ENCODE data around the gene UFD1.
A peak's percentile ranks its signal among the peaks of the same experiment; 100 is the strongest.
"Not testable (repeated sequence)": the region's sequence is repeated elsewhere in the genome, so short reads cannot be mapped to it uniquely, and the experiment has no call there.

Gene UFD1

GRCh38 chr22:19449422-19449767 lies 29.6 kb downstream of the UFD1 start:
- DNase-seq (ENCODE audit: insufficient read length, low spot score) = no peak
- TF ChIP-seq POLR2A (IDR thresholded peaks at IDR 0.05; ENCODE audit: low read depth, low read length) = no peak
- FAIRE-seq = no peak

DNA sequence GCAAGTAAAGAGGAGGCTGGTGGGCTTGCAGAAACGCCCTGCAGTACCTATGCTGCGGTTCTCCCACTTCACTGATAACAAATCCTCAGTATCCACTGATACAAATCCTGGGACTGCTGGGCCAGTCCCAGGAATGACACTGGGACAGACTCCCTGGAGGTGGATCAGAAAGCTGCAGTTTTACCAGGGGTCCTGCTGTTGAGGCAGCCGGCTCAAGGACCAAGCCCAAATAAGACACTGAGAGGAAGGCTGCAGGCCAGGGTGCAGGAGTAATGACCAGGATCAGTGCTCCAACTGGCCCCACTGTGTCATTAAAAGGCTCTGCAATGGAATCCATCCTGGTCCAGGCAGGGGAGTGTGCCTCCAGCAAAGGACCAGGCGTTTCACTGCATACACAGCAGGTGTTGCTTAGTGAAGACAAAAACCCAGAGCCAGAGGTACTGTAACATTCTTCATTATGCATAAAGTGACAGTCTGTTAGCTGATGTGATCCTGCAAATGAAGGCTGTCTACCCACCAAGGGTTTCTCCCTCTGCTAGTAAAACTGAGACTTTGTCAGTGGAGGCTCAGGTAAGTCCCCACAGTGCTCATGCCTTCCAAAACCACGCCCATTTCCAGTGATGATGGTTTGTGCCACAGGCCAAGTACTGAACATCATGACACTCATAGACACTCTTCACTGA lies 30.1 kb downstream of the UFD1 start:
- FAIRE-seq (no peak), DNase-seq (ENCODE audit: insufficient read length, low spot score) (no peak)
- TF ChIP-seq POLR2A (IDR thresholded peaks at IDR 0.05; ENCODE audit: low read depth, low read length) = no peak

DNA sequence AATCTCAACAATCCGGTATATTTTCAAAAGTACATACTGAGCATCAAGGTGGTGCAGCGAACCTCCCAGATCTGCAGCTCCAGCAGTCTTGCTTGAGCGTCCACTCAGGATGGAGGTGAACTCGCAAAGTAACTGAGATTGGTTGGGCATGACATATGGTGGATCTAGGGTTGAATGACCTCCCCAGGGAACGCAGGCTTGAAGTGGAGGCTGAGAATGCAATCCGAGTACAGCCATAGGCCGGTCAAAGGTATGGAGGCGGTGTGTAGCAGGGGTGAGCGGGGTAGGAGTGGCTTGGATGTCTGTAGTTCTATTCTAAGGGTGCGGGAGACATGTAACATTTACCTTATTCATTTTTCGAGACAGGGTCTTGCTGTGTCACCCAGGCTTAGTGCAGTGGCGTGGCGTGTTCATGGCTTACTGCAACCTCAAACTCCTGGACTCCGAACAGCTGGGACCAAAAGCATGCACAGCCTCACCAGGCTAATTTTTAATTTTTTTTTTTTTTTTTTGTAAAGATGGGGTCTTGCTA lies 30.9 kb downstream of the UFD1 start:
- TF ChIP-seq POLR2A (IDR thresholded peaks at IDR 0.05; ENCODE audit: low read depth, low read length) = no peak
- FAIRE-seq = no peak
- peak; percentile 50 for DNase-seq (ENCODE audit: insufficient read length, low spot score)

GRCh38 chr22:19447330-19448075 lies 31.5 kb downstream of the UFD1 start, which contains the start of gene C22orf39:
Gene C22orf39, minus strand, starts transcription at chr22:19447711. Its CDS starts 23 bp downstream, at chr22:19447688.
- no peak for FAIRE-seq
- DNase-seq (ENCODE audit: insufficient read length, low spot score) = peak; percentile 71
- TF ChIP-seq POLR2A (IDR thresholded peaks at IDR 0.05; ENCODE audit: low read depth, low read length) = peak; percentile 53

- FAIRE-seq = no peak
- TF ChIP-seq POLR2A (IDR thresholded peaks at IDR 0.05; ENCODE audit: low read depth, low read length) = no peak
- no peak for DNase-seq (ENCODE audit: insufficient read length, low spot score)
Measured at GRCh38 chr22:19446603-19447329, 32.2 kb downstream of the UFD1 start.

- not testable (repeated sequence) for FAIRE-seq
Measured at GRCh38 chr22:19445279-19445982, 33.6 kb downstream of the UFD1 start.

GRCh38 chr22:19443544-19444211 lies 35.3 kb downstream of the UFD1 start:
- DNase-seq (ENCODE audit: insufficient read length, low spot score) (no peak), FAIRE-seq (no peak)
- TF ChIP-seq POLR2A (IDR thresholded peaks at IDR 0.05; ENCODE audit: low read depth, low read length) = no peak

More at GRCh38 chr22:19445279-19445982, 33.6 kb downstream of the UFD1 start:
- DNase-seq (ENCODE audit: insufficient read length, low spot score) = not testable (repeated sequence)

GRCh38 chr22:19442166-19442565 lies 36.8 kb downstream of the UFD1 start:
- TF ChIP-seq POLR2A (IDR thresholded peaks at IDR 0.05; ENCODE audit: low read depth, low read length) = no peak

GRCh38 chr22:19440411-19441195 lies 38.4 kb downstream of the UFD1 start:
- FAIRE-seq (no peak), DNase-seq (ENCODE audit: insufficient read length, low spot score) (no peak)
- TF ChIP-seq POLR2A (IDR thresholded peaks at IDR 0.05; ENCODE audit: low read depth, low read length) = no peak

More at GRCh38 chr22:19442166-19442565, 36.8 kb downstream of the UFD1 start:
- DNase-seq (ENCODE audit: insufficient read length, low spot score) (no peak), FAIRE-seq (no peak)

DNA sequence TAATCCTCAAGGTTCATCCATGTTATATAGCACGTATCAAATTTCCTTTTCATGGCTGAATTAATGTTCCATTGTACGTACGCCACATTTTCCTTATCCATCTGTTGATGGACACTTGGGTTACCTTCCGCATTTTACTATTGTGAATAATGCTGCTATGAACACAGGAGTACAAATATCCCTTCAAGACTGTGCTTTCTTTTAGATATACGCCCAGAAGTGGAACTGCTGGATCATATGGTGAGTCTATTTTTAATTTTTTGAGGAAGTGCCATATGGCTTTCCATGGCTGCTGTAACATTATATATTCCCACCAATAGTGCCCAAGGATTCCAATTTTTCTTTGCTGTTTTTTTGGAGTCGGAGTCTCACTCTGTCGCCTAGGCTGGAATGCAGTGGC lies 40.7 kb downstream of the UFD1 start:
- FAIRE-seq (no peak), DNase-seq (ENCODE audit: insufficient read length, low spot score) (no peak)
- TF ChIP-seq POLR2A (IDR thresholded peaks at IDR 0.05; ENCODE audit: low read depth, low read length) = no peak

- not testable (repeated sequence) for DNase-seq (ENCODE audit: insufficient read length, low spot score); FAIRE-seq
Measured at GRCh38 chr22:19436444-19437161, 42.4 kb downstream of the UFD1 start.

Data from H54 (cell line).